22Rv1 (cell line): Measurements from ENCODE around the gene C1orf198.

Source experiments
- H3K27ac ChIP-seq: fragments of 450-650 bp; 2 replicates; pipeline ENCODE4 v1.5.1; 2017
- ZFX ChIP-seq: fragments of 450-650 bp; IDR thresholded peaks from 2 replicates; pipeline ENCODE4 v1.6.1; 2017; ENCODE audit warnings: antibody characterized with exemption, borderline replicate concordance
- TF ChIP-seq, protein P1 (sequence below): fragments of 450-650 bp; IDR thresholded peaks from 2 replicates; pipeline ENCODE4 v1.5.1; 2017; ENCODE audit warnings: mild to moderate bottlenecking

Gene C1orf198

DNA sequence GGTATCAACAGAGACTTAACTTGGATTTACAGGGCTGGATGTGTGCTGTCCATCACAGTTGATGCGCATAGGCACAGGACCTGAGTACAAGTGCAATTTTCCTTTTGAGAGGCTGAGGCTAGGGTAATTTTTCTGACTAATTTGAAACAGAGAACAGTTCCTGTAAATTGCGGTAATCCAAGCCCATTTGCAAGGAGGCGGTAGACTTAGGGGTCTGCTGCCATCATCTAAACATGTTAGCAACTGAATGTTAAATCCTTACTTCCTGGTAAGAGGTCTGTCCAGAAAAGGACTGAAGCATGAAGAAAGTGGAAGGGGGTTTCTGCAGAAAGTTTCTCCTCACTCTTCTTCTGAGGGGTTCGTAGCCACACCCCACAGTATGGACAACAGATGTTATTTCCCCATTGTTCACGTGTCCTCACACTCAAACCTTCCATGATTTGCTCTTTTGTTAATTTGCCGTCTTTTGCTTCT, 23.7 kb upstream of the C1orf198 start:
- H3K27ac ChIP-seq: no peak overlapping the region
- TF ChIP-seq, protein P1, sequence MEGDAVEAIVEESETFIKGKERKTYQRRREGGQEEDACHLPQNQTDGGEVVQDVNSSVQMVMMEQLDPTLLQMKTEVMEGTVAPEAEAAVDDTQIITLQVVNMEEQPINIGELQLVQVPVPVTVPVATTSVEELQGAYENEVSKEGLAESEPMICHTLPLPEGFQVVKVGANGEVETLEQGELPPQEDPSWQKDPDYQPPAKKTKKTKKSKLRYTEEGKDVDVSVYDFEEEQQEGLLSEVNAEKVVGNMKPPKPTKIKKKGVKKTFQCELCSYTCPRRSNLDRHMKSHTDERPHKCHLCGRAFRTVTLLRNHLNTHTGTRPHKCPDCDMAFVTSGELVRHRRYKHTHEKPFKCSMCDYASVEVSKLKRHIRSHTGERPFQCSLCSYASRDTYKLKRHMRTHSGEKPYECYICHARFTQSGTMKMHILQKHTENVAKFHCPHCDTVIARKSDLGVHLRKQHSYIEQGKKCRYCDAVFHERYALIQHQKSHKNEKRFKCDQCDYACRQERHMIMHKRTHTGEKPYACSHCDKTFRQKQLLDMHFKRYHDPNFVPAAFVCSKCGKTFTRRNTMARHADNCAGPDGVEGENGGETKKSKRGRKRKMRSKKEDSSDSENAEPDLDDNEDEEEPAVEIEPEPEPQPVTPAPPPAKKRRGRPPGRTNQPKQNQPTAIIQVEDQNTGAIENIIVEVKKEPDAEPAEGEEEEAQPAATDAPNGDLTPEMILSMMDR: no peak
- TF ChIP-seq ZFX: no peak

DNA sequence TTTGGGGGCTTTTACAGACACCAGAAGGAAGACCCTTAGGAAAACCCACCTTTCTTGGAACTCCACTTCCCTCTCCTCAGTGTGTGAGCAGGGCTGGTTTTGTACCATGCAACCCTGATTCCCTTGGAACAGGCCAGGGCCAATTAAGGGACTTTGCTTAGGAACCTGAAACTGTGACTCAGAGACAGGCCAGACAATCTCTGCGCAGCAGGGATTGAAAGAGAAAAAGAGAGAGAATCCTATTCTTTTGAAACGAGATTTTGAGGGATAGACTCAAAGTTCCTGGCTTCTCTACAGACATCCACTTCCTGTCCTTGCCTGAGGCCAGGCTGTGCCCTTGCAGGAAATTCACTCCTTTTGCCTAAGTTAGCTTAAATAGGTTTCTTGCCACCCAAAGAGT, 23.1 kb upstream of the C1orf198 start:
- H3K27ac ChIP-seq: no peak overlapping the region
- TF ChIP-seq, protein P1: no peak
- no peak for TF ChIP-seq ZFX

DNA sequence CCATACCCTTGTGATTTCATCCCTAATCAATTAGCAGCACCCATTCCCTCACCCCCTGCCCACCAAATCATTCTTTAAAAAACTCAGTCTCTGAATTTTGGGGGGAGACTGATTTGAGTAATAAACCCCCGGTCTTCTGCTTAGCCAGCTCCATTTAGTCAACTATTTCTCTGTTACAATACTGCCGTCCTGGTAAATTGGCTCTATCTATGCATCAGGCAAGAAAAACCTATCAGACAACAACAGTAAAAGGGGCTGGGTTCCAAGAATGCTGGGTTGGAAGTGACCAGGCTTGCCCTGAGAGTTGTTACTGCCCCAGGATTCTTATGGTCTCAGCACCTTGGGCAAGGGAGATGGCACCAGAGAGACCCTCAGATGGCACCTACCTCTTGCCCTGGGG, 16.3 kb upstream of the C1orf198 start:
- no peak overlapping the region for H3K27ac ChIP-seq
- TF ChIP-seq, protein P1: no peak
- no peak for TF ChIP-seq ZFX

DNA sequence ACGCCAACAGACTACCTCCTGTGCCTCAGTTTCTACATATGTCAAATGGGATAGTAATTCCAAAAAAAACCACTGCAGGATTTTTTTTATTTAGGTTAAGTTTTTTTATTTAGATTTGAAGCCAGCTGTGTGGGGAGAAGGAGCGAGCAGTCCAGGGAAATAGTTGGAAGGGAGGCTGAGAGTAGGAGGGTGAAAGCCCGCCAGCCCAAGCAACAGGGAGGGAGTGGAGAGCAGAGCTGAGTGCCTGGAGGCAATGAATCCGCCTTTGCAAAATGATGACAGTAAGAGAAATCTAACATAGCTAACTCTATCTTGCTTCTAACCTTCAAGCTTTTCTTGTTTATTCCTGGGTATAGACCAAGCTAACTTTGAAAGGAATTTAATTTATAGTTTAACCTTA, 15.6 kb upstream of the C1orf198 start:
- no peak for TF ChIP-seq ZFX
- TF ChIP-seq, protein P1: no peak
- no peak overlapping the region for H3K27ac ChIP-seq

DNA sequence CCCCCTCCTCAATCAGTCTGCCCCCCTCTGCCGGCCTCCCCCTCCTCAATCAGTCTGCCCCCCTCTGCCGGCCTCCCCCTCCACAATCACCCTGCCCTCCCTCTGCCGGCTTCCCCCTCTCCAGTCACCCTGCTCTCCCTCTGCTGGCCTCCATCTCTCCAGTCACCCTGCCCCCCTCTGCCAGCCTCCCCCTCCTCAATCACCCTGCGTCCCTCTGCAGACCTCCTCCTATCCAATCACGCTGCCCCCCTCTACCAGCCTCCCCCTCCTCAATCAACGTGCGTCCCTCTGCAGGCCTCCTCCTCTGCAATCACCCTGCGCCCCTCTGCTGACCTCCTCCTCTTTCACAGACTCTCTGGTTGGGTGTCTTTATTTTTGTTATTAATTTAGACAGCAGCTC, 11.5 kb upstream of the C1orf198 start:
- no peak overlapping the region for H3K27ac ChIP-seq
- no peak for TF ChIP-seq ZFX
- TF ChIP-seq, protein P1: no peak

DNA sequence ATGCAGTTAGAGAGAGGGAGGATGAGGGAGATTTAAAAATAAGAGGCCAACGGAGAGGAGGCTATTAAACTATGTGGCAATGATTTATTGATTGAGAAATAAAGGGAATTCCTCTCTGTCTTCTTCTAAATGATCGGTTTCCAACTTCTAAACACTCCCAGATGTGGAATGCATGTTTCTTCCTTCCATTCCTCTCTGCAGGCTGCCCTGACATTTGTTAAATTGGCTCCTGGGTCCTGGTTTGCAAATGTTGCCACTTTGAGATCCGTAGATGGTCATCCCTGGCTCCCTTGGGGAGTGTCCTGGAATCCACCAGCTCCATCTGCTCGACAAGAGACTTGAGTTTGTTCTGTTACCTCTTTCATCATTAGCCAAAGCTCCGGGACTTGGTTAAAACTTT, 10.3 kb upstream of the C1orf198 start:
- H3K27ac ChIP-seq: no peak overlapping the region
- TF ChIP-seq, protein P1: no peak
- no peak for TF ChIP-seq ZFX

DNA sequence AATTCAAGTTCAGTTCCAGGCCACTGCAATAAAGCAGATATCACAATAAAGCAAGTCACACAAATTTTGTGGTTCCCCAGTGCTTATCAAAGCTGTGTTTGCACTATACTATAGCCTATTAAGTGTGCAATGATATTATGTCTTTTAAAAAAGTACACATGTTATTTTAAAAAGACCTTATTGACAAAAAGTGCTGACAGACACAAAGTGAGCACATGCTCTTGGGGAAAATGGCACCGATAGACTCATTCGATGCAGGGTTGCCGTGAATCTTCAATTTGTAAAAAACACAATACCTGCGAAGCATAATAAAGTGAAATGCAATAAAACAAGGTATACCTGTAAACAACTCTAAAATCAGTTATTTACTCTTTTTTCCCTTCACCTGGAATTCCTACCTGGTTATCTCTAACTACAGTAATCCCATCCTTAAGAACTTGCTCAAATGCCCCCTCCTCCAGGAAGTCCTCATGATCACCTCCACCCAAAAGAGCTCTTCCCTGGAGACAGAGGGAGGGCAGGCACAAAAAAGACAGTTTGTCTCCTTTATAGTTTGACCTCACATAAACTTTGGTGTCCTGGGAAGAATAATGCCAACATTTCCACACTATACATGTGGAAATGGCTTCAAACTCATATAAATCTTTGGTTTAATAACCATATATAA, 9.7 kb upstream of the C1orf198 start:
- H3K27ac ChIP-seq: no peak overlapping the region

More for the DNA sequence above, 9.7 kb upstream of the C1orf198 start:
- TF ChIP-seq ZFX: no peak
- TF ChIP-seq, protein P1: no peak
